WTC11 (cell line): ENCODE data around the gene SLCO2A1. TPM values are rescaled to one million over a fixed set of nuclear protein-coding genes. Genes with fewer than 3 reads are reported as not detected.

Experiments
- ATAC-seq: fragments of 200-7000 bp; cut with Tn5 transposase; 2 replicates; pipeline ENCODE4 v1.10.0; 2021; ENCODE audit warnings: mild to moderate bottlenecking, moderate library complexity
- CTCF ChIA-PET: fragments of 300-600 bp; sonication (Branson Sonifier 250); formaldehyde crosslinking; loops from one replicate; lab custom pipeline; 2021; ENCODE audit warnings: antibody characterized with exemption; lab: Charles Lee
- POLR2A ChIA-PET: fragments of 350-600 bp; sonication (Branson Sonifier 250); formaldehyde crosslinking; loops from one replicate; lab custom pipeline; 2021; ENCODE audit warnings: antibody characterized with exemption; lab: Charles Lee
- DNase-seq: peaks from one replicate; pipeline ENCODE4 v3.0.0; 2021; ENCODE audit warnings: low spot score
- H3K27ac Mint-ChIP-seq: 2 replicates; pipeline ENCODE4 v1.8.0; 2021; ENCODE audit warnings: mixed read lengths
- H3K27me3 Mint-ChIP-seq: 2 replicates; pipeline ENCODE4 v1.8.0; 2021; ENCODE audit warnings: low read depth, mild to moderate bottlenecking, moderate library complexity, mixed read lengths
- H3K36me3 Mint-ChIP-seq: 2 replicates; pipeline ENCODE4 v1.8.0; 2021; ENCODE audit warnings: mixed read lengths
- H3K4me1 Mint-ChIP-seq: 2 replicates; pipeline ENCODE4 v1.8.0; 2022; ENCODE audit warnings: mixed read lengths
- H3K4me3 Mint-ChIP-seq: 2 replicates; pipeline ENCODE4 v1.8.0; 2021; ENCODE audit warnings: mild to moderate bottlenecking, moderate library complexity, mixed read lengths
- H3K9me3 Mint-ChIP-seq: 2 replicates; pipeline ENCODE4 v1.8.0; 2021; ENCODE audit warnings: mixed read lengths
- ATF1 ChIP-seq: sonication (generic); formaldehyde crosslinking; IDR thresholded peaks from 2 replicates; pipeline ENCODE4 v1.8.1; 2023; ENCODE audit warnings: mild to moderate bottlenecking, moderate library complexity, missing genetic modification reagents
- EMX1 ChIP-seq: fragments of 250-450 bp; sonication (Bioruptor Pico); IDR thresholded peaks from 2 replicates; pipeline ENCODE4 v1.8.0; 2021; ENCODE audit warnings: mild to moderate bottlenecking
- JUN ChIP-seq: sonication (generic); formaldehyde crosslinking; IDR thresholded peaks from 2 replicates; pipeline ENCODE4 v1.8.0; 2023; ENCODE audit warnings: mild to moderate bottlenecking, missing genetic modification reagents
- MYBL2 ChIP-seq: sonication (generic); formaldehyde crosslinking; IDR thresholded peaks from 2 replicates; pipeline ENCODE4 v1.8.1; 2023; ENCODE audit warnings: mild to moderate bottlenecking, moderate library complexity, missing genetic modification reagents
- OVOL2 ChIP-seq: fragments of 250-450 bp; sonication (Bioruptor Pico); IDR thresholded peaks from 2 replicates; pipeline ENCODE4 v1.9.0; 2021; ENCODE audit warnings: mild to moderate bottlenecking, borderline replicate concordance
- TEAD4 ChIP-seq: sonication (generic); formaldehyde crosslinking; IDR thresholded peaks from 2 replicates; pipeline ENCODE4 v1.8.0; 2022; ENCODE audit warnings: mild to moderate bottlenecking, missing genetic modification reagents
- ZNF232 ChIP-seq: sonication (generic); formaldehyde crosslinking; IDR thresholded peaks from 2 replicates; pipeline ENCODE4 v1.8.0; 2022; ENCODE audit warnings: mild to moderate bottlenecking, missing genetic modification reagents
- ZNF317 ChIP-seq: sonication (generic); formaldehyde crosslinking; IDR thresholded peaks from 2 replicates; pipeline ENCODE4 v1.8.1; 2023; ENCODE audit warnings: low read depth, mild to moderate bottlenecking, moderate library complexity, missing genetic modification reagents, borderline replicate concordance
- ZNF416 ChIP-seq: fragments of 250-450 bp; sonication (Bioruptor Pico); IDR thresholded peaks from 2 replicates; pipeline ENCODE4 v1.9.0; 2021; ENCODE audit warnings: mild to moderate bottlenecking, inconsistent platforms
- total RNA-seq: library from RNA; stranded (reverse); gene quantifications from 3 replicates; pipeline ENCODE4 v1.2.3, GENCODE V29; 2021
- TF ChIP-seq, protein P1 (sequence below): sonication (generic); formaldehyde crosslinking; IDR thresholded peaks from 2 replicates; pipeline ENCODE4 v1.8.0; 2022; ENCODE audit warnings: mild to moderate bottlenecking, missing genetic modification reagents
- TF ChIP-seq, protein P2 (sequence below): sonication (generic); formaldehyde crosslinking; IDR thresholded peaks from 2 replicates; pipeline ENCODE4 v1.8.1; 2023; ENCODE audit warnings: mild to moderate bottlenecking, missing genetic modification reagents, moderate library complexity
- TF ChIP-seq, protein P3 (sequence below): fragments of 250-450 bp; sonication (Bioruptor Pico); IDR thresholded peaks from 2 replicates; pipeline ENCODE4 v1.9.0; 2021; ENCODE audit warnings: mild to moderate bottlenecking, borderline replicate concordance
- TF ChIP-seq, protein P4 (sequence below): sonication (generic); formaldehyde crosslinking; IDR thresholded peaks from 2 replicates; pipeline ENCODE4 v1.8.1; 2022; ENCODE audit warnings: mild to moderate bottlenecking, missing genetic modification reagents, moderate library complexity, borderline replicate concordance
- TF ChIP-seq, protein P5 (sequence below): fragments of 200-600 bp; IDR thresholded peaks from 2 replicates; pipeline ENCODE4 v1.8.0; 2022; ENCODE audit warnings: antibody characterized with exemption
- TF ChIP-seq, protein P6 (sequence below): sonication (generic); formaldehyde crosslinking; IDR thresholded peaks from 2 replicates; pipeline ENCODE4 v1.8.1; 2022; ENCODE audit warnings: mild to moderate bottlenecking, moderate library complexity, missing genetic modification reagents
- TF ChIP-seq, protein P7 (sequence below): sonication (generic); formaldehyde crosslinking; IDR thresholded peaks from 2 replicates; pipeline ENCODE4 v1.8.0; 2022; ENCODE audit warnings: mild to moderate bottlenecking, missing genetic modification reagents

Gene SLCO2A1
- total RNA-seq, 1 experiment from 2014 or later: 3.3 TPM

DNA sequence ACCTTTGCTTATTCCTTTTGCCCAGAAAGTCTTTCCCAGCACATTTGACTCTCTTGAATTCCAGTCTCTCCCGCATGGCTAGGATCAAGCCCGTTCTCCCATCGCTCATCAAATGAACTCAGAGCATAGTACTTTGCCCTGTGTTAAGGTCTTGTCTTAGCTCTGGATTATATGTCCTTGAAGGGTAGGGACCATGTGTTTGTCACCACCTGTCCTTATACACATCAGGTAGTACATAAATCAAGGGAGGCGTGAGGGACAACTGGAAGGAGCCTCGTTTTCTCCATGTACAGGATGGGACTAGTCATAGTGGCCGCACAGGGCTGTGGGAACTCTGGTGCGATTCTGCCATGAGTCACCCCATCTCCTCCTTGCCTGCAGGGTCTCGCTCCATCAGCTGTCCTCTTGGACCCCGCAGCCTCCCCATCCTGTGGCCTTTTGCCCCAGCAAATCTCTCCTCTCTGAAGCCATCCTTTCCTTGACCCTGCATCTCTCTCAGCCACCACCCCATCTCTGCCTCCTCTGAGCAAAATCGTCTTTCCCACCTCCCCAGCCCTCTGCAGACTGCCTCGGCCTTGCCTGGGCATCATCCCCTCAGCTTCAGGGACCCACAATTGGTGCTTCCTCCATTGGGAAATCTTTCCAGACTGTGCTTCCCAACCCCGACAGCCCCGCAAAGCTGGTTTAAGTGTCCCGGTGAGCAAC is 100.7 kb downstream of the SLCO2A1 start:
- H3K4me1 Mint-ChIP-seq: peaks cover 11% of the 10 kb centered on the region
- no peaks in the 10 kb centered on the region for H3K36me3 Mint-ChIP-seq
- H3K4me3 Mint-ChIP-seq: no peak overlapping the region
- TF ChIP-seq, protein P1, sequence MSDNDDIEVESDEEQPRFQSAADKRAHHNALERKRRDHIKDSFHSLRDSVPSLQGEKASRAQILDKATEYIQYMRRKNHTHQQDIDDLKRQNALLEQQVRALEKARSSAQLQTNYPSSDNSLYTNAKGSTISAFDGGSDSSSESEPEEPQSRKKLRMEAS: no peak
- TF ChIP-seq, protein P2, sequence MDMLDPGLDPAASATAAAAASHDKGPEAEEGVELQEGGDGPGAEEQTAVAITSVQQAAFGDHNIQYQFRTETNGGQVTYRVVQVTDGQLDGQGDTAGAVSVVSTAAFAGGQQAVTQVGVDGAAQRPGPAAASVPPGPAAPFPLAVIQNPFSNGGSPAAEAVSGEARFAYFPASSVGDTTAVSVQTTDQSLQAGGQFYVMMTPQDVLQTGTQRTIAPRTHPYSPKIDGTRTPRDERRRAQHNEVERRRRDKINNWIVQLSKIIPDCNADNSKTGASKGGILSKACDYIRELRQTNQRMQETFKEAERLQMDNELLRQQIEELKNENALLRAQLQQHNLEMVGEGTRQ: no peak
- TF ChIP-seq OVOL2 (CRISPR knock-in tag) (no peak), MYBL2 (CRISPR knock-in tag) (no peak), TEAD4 (CRISPR knock-in tag) (no peak), ZNF416 (CRISPR knock-in tag) (no peak), ZNF232 (CRISPR knock-in tag) (no peak), JUN (no peak), EMX1 (CRISPR knock-in tag) (no peak), ATF1 (CRISPR knock-in tag) (no peak)
- TF ChIP-seq, protein P3, sequence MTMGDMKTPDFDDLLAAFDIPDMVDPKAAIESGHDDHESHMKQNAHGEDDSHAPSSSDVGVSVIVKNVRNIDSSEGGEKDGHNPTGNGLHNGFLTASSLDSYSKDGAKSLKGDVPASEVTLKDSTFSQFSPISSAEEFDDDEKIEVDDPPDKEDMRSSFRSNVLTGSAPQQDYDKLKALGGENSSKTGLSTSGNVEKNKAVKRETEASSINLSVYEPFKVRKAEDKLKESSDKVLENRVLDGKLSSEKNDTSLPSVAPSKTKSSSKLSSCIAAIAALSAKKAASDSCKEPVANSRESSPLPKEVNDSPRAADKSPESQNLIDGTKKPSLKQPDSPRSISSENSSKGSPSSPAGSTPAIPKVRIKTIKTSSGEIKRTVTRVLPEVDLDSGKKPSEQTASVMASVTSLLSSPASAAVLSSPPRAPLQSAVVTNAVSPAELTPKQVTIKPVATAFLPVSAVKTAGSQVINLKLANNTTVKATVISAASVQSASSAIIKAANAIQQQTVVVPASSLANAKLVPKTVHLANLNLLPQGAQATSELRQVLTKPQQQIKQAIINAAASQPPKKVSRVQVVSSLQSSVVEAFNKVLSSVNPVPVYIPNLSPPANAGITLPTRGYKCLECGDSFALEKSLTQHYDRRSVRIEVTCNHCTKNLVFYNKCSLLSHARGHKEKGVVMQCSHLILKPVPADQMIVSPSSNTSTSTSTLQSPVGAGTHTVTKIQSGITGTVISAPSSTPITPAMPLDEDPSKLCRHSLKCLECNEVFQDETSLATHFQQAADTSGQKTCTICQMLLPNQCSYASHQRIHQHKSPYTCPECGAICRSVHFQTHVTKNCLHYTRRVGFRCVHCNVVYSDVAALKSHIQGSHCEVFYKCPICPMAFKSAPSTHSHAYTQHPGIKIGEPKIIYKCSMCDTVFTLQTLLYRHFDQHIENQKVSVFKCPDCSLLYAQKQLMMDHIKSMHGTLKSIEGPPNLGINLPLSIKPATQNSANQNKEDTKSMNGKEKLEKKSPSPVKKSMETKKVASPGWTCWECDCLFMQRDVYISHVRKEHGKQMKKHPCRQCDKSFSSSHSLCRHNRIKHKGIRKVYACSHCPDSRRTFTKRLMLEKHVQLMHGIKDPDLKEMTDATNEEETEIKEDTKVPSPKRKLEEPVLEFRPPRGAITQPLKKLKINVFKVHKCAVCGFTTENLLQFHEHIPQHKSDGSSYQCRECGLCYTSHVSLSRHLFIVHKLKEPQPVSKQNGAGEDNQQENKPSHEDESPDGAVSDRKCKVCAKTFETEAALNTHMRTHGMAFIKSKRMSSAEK (CRISPR knock-in tag): no peak
- TF ChIP-seq, protein P4, sequence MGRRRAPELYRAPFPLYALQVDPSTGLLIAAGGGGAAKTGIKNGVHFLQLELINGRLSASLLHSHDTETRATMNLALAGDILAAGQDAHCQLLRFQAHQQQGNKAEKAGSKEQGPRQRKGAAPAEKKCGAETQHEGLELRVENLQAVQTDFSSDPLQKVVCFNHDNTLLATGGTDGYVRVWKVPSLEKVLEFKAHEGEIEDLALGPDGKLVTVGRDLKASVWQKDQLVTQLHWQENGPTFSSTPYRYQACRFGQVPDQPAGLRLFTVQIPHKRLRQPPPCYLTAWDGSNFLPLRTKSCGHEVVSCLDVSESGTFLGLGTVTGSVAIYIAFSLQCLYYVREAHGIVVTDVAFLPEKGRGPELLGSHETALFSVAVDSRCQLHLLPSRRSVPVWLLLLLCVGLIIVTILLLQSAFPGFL (CRISPR knock-in tag): no peak
- TF ChIP-seq, all 79 proteins: peak for 0
- DNase-seq: no peak
- no peak overlapping the region for H3K27ac Mint-ChIP-seq
- CTCF ChIA-PET: interaction anchor here (1.3 to 1.6 kb wide), 3 partner anchors 8 to 111 kb away, joined by 3 to 7 read pairs (median 6); no protein-coding TSS in a partner anchor
- peaks cover 22% of the 10 kb centered on the region for H3K27me3 Mint-ChIP-seq
- no peaks in the 10 kb centered on the region for H3K9me3 Mint-ChIP-seq
- ATAC-seq: no peak
- POLR2A ChIA-PET: no interaction called here

DNA sequence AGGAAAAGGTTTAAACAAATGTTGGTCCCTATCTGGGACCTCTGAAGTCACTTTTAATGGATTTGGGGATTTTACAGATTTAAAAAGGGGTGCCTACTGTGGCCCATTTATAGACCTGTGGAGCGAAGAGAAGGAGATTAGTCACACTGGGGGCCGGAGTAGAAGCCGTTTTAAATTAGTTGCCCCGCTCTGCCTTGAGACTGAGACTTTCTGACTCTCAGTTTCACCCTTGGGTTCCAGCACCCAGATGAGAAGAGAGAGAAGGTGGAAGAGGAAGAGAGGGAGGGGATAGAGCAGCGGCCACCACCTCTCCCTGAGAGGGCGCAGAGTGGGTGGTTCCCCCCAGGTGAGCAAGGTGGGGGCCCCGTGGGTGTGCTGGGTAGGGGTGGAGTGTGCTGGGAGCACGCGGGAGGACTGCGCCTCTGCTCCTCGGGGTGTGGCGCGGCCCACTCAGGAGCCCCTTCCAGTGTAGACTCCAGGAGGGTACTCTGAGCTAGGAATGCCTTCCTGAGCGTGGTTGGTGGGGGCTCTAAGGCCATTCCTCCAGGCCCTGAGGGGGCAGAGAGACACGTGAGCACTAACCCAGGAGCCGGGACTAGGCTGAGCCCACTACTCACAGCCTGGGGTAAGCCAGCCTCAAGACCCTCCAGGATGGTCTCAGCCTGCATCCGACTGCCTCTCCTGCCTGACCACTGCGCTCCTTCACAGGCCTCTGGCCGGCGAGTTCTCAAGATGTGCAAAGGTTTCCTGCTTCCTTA is 101.4 kb downstream of the SLCO2A1 start:
- POLR2A ChIA-PET: no interaction called here
- CTCF ChIA-PET: interaction anchor here (0.6 to 1.6 kb wide), 10 partner anchors 9 to 284 kb away, joined by 3 to 9 read pairs (median 5); no protein-coding TSS in a partner anchor
- no peaks in the 10 kb centered on the region for H3K9me3 Mint-ChIP-seq
- peaks cover 11% of the 10 kb centered on the region for H3K4me1 Mint-ChIP-seq
- H3K27me3 Mint-ChIP-seq: peaks cover 22% of the 10 kb centered on the region
- H3K4me3 Mint-ChIP-seq: peak overlapping the region; percentile 64
- DNase-seq: no peak
- H3K36me3 Mint-ChIP-seq: no peaks in the 10 kb centered on the region
- H3K27ac Mint-ChIP-seq: no peak overlapping the region
- no peak for ATAC-seq
- TF ChIP-seq, protein P5, sequence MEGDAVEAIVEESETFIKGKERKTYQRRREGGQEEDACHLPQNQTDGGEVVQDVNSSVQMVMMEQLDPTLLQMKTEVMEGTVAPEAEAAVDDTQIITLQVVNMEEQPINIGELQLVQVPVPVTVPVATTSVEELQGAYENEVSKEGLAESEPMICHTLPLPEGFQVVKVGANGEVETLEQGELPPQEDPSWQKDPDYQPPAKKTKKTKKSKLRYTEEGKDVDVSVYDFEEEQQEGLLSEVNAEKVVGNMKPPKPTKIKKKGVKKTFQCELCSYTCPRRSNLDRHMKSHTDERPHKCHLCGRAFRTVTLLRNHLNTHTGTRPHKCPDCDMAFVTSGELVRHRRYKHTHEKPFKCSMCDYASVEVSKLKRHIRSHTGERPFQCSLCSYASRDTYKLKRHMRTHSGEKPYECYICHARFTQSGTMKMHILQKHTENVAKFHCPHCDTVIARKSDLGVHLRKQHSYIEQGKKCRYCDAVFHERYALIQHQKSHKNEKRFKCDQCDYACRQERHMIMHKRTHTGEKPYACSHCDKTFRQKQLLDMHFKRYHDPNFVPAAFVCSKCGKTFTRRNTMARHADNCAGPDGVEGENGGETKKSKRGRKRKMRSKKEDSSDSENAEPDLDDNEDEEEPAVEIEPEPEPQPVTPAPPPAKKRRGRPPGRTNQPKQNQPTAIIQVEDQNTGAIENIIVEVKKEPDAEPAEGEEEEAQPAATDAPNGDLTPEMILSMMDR: no peak
- TF ChIP-seq, protein P6, sequence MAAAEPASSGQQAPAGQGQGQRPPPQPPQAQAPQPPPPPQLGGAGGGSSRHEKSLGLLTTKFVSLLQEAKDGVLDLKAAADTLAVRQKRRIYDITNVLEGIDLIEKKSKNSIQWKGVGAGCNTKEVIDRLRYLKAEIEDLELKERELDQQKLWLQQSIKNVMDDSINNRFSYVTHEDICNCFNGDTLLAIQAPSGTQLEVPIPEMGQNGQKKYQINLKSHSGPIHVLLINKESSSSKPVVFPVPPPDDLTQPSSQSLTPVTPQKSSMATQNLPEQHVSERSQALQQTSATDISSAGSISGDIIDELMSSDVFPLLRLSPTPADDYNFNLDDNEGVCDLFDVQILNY (CRISPR knock-in tag): no peak
- TF ChIP-seq, protein P7, sequence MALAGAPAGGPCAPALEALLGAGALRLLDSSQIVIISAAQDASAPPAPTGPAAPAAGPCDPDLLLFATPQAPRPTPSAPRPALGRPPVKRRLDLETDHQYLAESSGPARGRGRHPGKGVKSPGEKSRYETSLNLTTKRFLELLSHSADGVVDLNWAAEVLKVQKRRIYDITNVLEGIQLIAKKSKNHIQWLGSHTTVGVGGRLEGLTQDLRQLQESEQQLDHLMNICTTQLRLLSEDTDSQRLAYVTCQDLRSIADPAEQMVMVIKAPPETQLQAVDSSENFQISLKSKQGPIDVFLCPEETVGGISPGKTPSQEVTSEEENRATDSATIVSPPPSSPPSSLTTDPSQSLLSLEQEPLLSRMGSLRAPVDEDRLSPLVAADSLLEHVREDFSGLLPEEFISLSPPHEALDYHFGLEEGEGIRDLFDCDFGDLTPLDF: no peak
- TF ChIP-seq, protein P3 (CRISPR knock-in tag): no peak
- TF ChIP-seq ZNF317 (CRISPR knock-in tag): no peak
